ENCODE data around the gene GRXCR2. TPM values are rescaled to one million over a fixed set of nuclear protein-coding genes. Genes with fewer than 3 reads are reported as not detected.

GRXCR2 gene
- total and polyA plus RNA-seq, 2 of the 4 experiments (the other 2 are of a cell fraction): not detected

DNA sequence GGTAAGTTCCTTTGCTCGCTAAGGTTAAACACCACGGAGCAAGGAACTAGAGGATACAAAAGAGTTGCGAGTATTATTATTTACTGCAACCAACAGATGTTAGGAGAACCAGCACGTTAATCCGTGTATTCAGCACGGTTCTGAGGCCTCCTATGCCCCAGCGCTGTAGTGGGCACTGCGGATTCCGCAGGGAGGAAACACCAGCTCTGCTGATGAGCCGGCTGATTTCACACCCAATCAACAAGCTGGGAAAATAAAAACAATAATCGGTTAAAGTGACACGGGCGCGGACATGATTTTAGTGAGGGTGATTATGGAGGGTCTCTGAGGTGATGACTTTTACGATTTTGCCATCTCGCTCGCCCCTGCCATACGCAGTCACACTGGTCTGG is 37.0 kb downstream of the GRXCR2 start:
- peak overlapping the region; percentile 63; the same call in 1 of the 2 replicates for H3K56ac ChIP-seq (ENCODE audit: extremely low read depth, insufficient read depth, low read length)
- no peak overlapping the region for H2BK5ac ChIP-seq (ENCODE audit: low read depth, low read length, poor library complexity, severe bottlenecking)
- peak overlapping the region; percentile 74 for H3K4me2 ChIP-seq (ENCODE audit: low read depth, low read length)
- H2AK5ac ChIP-seq (ENCODE audit: low read depth, low read length): peak overlapping the region; percentile 15; the same call in 1 of the 2 replicates
- peak overlapping the region; percentile 87 for H3K14ac ChIP-seq (replicated peaks; ENCODE audit: low read depth, low read length)
- H3K27ac ChIP-seq (ENCODE audit: insufficient read depth, low read length): no peak overlapping the region; the same call in 1 of the 2 replicates
- in situ Hi-C loops (cut with MboI; ENCODE audit: low sequenced_read_pairs) (loop anchor here (10.0 kb wide), 1 partner anchor 219 kb away; no protein-coding TSS in a partner anchor), dilution Hi-C loops (cut with HindIII; ENCODE audit: low sequenced_read_pairs, unreplicated experiment) (no loop called here), intact Hi-C loops (cut with micrococcal nuclease) (loop anchor here (1.0 to 5.0 kb wide), 2 partner anchors 51 to 213 kb away; no protein-coding TSS in a partner anchor)
- H4K20me1 ChIP-seq (ENCODE audit: insufficient read depth, low read length): no peaks in the 10 kb centered on the region
- no peak for DNase-seq
- no peak for TF ChIP-seq FOS (IDR thresholded peaks at IDR 0.05; ENCODE audit: low read depth, low read length)
- TF ChIP-seq RCOR1 (IDR thresholded peaks at IDR 0.05; ENCODE audit: insufficient replicate concordance, low read length): no peak
- TF ChIP-seq CHD1 (IDR thresholded peaks at IDR 0.05; ENCODE audit: low read depth, low read length): no peak
- TF ChIP-seq RFX5 (IDR thresholded peaks at IDR 0.05; ENCODE audit: low read depth, low read length): no peak
- TF ChIP-seq SMC3 (IDR thresholded peaks at IDR 0.05; ENCODE audit: low read depth, low read length): no peak
- TF ChIP-seq USF2 (IDR thresholded peaks at IDR 0.05; ENCODE audit: low read depth, low read length): no peak
- no peak for TF ChIP-seq POLR2A (IDR thresholded peaks at IDR 0.05; ENCODE audit: low read depth, low read length)
- TF ChIP-seq, protein P1, sequence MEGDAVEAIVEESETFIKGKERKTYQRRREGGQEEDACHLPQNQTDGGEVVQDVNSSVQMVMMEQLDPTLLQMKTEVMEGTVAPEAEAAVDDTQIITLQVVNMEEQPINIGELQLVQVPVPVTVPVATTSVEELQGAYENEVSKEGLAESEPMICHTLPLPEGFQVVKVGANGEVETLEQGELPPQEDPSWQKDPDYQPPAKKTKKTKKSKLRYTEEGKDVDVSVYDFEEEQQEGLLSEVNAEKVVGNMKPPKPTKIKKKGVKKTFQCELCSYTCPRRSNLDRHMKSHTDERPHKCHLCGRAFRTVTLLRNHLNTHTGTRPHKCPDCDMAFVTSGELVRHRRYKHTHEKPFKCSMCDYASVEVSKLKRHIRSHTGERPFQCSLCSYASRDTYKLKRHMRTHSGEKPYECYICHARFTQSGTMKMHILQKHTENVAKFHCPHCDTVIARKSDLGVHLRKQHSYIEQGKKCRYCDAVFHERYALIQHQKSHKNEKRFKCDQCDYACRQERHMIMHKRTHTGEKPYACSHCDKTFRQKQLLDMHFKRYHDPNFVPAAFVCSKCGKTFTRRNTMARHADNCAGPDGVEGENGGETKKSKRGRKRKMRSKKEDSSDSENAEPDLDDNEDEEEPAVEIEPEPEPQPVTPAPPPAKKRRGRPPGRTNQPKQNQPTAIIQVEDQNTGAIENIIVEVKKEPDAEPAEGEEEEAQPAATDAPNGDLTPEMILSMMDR (conservative IDR thresholded peaks at IDR 0.05; ENCODE audit: low read depth, low read length): no peak
- no peak for TF ChIP-seq MXI1 (IDR thresholded peaks at IDR 0.05; ENCODE audit: borderline replicate concordance, low read depth, low read length)
- TF ChIP-seq BHLHE40 (IDR thresholded peaks at IDR 0.05; ENCODE audit: low read depth, low read length): no peak
- TF ChIP-seq, protein P2, sequence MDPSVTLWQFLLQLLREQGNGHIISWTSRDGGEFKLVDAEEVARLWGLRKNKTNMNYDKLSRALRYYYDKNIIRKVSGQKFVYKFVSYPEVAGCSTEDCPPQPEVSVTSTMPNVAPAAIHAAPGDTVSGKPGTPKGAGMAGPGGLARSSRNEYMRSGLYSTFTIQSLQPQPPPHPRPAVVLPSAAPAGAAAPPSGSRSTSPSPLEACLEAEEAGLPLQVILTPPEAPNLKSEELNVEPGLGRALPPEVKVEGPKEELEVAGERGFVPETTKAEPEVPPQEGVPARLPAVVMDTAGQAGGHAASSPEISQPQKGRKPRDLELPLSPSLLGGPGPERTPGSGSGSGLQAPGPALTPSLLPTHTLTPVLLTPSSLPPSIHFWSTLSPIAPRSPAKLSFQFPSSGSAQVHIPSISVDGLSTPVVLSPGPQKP (IDR thresholded peaks at IDR 0.05; ENCODE audit: borderline replicate concordance, low read depth, low read length): no peak
- no peak for TF ChIP-seq CEBPB (IDR thresholded peaks at IDR 0.05; ENCODE audit: low read depth, low read length)
- no peak for TF ChIP-seq MAFK (IDR thresholded peaks at IDR 0.05; ENCODE audit: low read depth, low read length)
- peaks cover 12% of the 10 kb centered on the region in 2 experiments; a peak in 3 of 4 replicates for H3K79me1 ChIP-seq (ENCODE audit: low read depth in 1 of 2, low read length in 2 of 2)
- no peaks in the 10 kb centered on the region for H3K36me3 ChIP-seq (ENCODE audit: control insufficient read depth, insufficient read depth, low read length)
- peak overlapping the region; percentile 4; the same call in 1 of the 3 replicates for H2BK15ac ChIP-seq (ENCODE audit: low read depth, low read length)
- peak overlapping the region; percentile 46 for H4K91ac ChIP-seq (ENCODE audit: insufficient read depth, low read depth, low read length)
- peak overlapping the region; percentile 79 to 90 for H4K8ac ChIP-seq (ENCODE audit: low read depth in 2 of 2, low read length in 2 of 2)
- peak overlapping the region; percentile 0; the same call in 1 of the 2 replicates for H2BK120ac ChIP-seq (ENCODE audit: low read depth, low read length)
- ChIA-PET CTCF (interaction anchor here (0.6 to 2.0 kb wide), 3 partner anchors 52 to 515 kb away, joined by 3 to 8 read pairs (median 8); no protein-coding TSS in a partner anchor), POLR2A (ENCODE audit: unreplicated experiment) (no interaction called here)
- BruUV-seq (replicated peaks): no TSS peak
- peak overlapping the region; percentile 60 for H3K4me3 ChIP-seq (ENCODE audit: insufficient read depth, low read depth, low read length)
- peaks cover 3% of the 10 kb centered on the region; the same call in 1 of the 2 replicates for H3K9me1 ChIP-seq (ENCODE audit: insufficient read depth, low read length)
- H3K9me3 ChIP-seq (ENCODE audit: control insufficient read depth, insufficient read depth, low read length): no peaks in the 10 kb centered on the region
- no CpG with 5 or more reads among the region's 18 CpGs for WGBS, 2 experiments (ENCODE audit: extremely low coverage in 2 of 2, insufficient read length in 1 of 2)
- peak overlapping the region; percentile 93 for H2AFZ ChIP-seq (replicated peaks; ENCODE audit: low read length, poor library complexity)
- peak overlapping the region; percentile 75; the same call in 1 of the 2 replicates for H3K23ac ChIP-seq (ENCODE audit: low read depth, low read length)
- H2BK20ac ChIP-seq (ENCODE audit: low read depth, low read length): no peak overlapping the region; the same call in 1 of the 2 replicates
- peak overlapping the region; percentile 52 for H3K9ac ChIP-seq (ENCODE audit: low read depth, low read length)
- no peak; the same call in 1 of the 2 replicates for ATAC-seq (ENCODE audit: low read depth)
- H3K27me3 ChIP-seq (ENCODE audit: control insufficient read depth, insufficient read depth, low read length): no peaks in the 10 kb centered on the region
- H3K18ac ChIP-seq (ENCODE audit: low read depth, low read length): peak overlapping the region; percentile 30; the same call in 1 of the 2 replicates
- H3K4me1 ChIP-seq (ENCODE audit: control insufficient read depth, insufficient read depth, low read length): peaks cover 4% of the 10 kb centered on the region
- peak overlapping the region; percentile 67 for H3K4ac ChIP-seq (ENCODE audit: low read depth, low read length)
- H2AK9ac ChIP-seq (replicated peaks; ENCODE audit: low read depth, low read length, poor library complexity): peak overlapping the region; percentile 50
- H4K5ac ChIP-seq (ENCODE audit: low read depth, low read length): peak overlapping the region; percentile 30
